Fibroblast of mammary gland (primary cell): Measurements from ENCODE around the gene DYSF.
A peak's percentile ranks its signal among the peaks of the same experiment; 100 is the strongest.

Source experiments
- DNase-seq: peaks from one replicate; pipeline ENCODE4 v3.0.0-alpha.2; 2010; ENCODE audit warnings: low read depth
- H3K4me3 ChIP-seq: 2 replicates; pipeline ENCODE4 v1.5.1; 2011; ENCODE audit warnings: low read depth, mild to moderate bottlenecking, low read length, moderate library complexity; ENCODE audit not compliant: control insufficient read depth
- CTCF ChIP-seq: conservative IDR thresholded peaks from 2 replicates; pipeline ENCODE4 v1.5.1; 2011; ENCODE audit warnings: low read depth, low read length, inconsistent platforms; ENCODE audit not compliant: control insufficient read depth, insufficient read depth

The DYSF gene

DNA sequence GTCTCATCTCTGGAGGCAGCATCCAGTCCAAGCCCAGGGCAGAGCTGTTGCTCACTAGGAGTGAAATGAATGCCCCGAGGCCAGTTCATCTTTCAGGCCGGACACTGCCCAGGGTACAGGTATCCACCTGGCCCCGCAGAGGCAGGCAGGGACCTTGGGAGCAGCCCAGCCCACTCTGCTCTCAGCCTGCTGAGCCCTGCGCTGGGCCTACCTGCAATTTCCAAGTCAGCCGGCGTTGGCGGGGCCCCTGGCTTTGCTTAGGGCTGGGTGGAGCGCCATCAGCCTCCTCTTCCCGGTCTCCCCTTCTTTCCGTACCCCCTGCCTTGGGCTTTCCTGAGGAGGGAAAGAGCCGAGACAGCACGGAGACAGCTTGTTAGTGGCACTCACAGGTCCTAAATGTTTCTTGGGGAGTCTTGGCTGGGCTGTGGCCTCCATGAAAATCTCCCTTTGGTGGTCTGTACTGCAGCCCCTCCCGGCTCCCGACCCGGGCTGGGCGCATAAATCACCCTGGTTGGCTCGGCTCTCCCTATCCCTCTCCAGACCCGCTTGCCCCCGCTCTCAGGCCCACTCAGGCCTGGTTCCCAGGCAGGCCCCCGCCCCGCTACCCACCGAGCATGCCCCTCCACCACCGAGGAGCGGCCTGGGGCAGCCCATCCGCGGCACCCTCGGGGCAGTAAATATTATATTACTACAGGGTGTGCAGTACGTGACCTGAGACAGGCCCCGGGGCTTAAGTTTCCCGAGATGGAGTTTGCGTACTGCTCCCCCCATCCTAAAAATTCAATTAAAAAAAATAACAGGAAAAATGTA is 106.7 kb downstream of the DYSF start:
- no peak for DNase-seq
- H3K4me3 ChIP-seq: no peak overlapping the region
- TF ChIP-seq CTCF: no peak

GRCh38 chr2:71560638-71561011 is 107.3 kb downstream of the DYSF start:
- no peak for TF ChIP-seq CTCF
- H3K4me3 ChIP-seq: no peak overlapping the region
- DNase-seq: no peak

DNA sequence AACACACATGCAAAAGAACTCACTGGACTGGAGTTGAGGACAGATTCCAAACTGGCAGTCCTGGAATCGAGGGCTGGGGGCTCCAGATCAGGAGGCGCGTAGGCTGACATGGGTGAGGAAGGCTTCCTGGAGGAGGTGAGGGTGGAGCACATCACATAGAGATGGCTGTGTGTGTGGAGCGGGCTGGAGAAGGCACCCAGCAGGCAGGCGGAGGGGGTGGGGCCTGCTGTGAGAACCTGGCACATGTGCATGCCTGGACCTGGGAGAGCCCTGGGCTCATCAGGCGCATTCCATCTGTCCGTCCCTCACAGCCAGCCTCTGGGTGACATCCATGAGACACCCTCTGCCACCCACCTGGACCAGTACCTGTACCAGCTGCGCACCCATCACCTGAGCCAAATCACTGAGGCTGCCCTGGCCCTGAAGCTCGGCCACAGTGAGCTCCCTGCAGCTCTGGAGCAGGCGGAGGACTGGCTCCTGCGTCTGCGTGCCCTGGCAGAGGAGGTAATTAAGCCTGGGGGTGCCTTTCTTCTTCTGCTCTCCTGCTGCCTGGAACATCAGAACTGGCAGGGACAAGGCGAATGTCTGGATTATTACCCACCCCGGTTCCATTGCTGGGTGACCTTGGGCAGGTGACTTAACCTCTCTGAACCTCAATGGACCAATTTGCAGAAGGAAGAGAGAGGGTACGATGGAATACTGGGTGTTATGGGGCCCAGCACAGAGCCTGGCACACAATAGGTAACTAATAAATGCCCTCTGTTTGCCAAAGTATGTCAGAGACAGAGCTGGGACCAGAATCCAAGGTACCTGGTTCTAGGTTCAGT is 108.3 kb downstream of the DYSF start:
- no peak for DNase-seq
- H3K4me3 ChIP-seq: no peak overlapping the region
- no peak for TF ChIP-seq CTCF

GRCh38 chr2:71562518-71562917 is 109.2 kb downstream of the DYSF start:
- no peak overlapping the region for H3K4me3 ChIP-seq
- DNase-seq: no peak
- TF ChIP-seq CTCF: no peak

DNA sequence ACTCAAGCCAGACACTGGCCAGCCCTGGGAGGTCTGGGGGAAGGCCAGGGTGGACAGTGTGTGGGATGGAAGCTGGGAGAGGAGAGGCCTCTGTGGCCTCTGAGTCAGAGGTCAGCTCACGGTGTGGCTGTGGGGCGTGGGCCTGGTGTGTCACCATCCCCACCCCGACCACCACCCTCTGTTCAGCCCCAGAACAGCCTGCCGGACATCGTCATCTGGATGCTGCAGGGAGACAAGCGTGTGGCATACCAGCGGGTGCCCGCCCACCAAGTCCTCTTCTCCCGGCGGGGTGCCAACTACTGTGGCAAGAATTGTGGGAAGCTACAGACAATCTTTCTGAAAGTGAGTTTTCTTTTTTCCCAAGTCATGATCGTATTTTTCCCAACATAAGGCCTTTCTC is 110.5 kb downstream of the DYSF start:
- no peak for TF ChIP-seq CTCF
- DNase-seq: peak; percentile 20
- H3K4me3 ChIP-seq: no peak overlapping the region

- no peak for DNase-seq
- no peak for TF ChIP-seq CTCF
- no peak overlapping the region for H3K4me3 ChIP-seq
Measured at GRCh38 chr2:71564361-71564760, 111.0 kb downstream of the DYSF start.
